ENCODE measurements around the gene NDUFS6.

The NDUFS6 gene

DNA sequence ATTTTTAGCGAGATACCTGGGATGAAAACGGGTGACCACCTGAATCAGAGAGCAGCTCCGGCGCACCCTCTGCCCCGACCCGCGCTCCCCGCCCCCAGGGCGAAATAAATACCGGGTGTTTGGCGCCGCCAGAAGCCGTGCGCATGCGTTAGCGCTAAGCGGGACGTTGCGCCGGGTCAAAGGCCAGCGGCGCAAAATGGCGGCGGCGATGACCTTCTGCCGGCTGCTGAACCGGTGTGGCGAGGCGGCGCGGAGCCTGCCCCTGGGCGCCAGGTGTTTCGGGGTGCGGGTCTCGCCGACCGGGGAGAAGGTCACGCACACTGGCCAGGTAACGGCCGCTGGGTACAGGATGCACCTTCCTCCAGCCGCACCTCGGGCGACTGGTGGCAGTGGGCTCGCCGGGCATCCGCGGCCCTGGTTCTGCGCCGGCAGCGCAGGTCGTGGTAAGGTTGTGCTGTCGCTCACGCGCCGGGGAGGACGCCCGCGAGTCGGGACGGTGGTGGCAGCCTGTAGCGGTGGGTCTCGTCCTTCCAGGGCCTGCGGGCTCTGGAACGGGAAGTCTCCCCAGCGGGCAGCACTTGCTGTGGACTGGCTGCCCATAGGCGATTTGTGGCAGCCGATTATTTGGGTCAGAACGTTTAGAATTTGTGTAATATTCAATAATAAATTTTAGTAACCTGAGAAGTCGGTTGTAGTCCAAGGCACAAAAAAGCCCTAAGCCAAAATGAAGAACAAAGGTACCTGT lies at the start of gene NDUFS6:
NDUFS6 (plus strand) TSS at position 186 of the 745 bp plus-strand sequence; CDS start at position 197, 11 bp downstream.
- in situ Hi-C loops (cut with MboI; ENCODE audit: low pct_unique_long_range_greater_than_20kb, low sequenced_read_pairs, unreplicated experiment), result no loop called here
- TF ChIP-seq CTCF (IDR thresholded peaks at IDR 0.05; ENCODE audit: extremely low read depth, insufficient read depth, missing control alignments), result no peak
- peak; percentile 89 for DNase-seq (ENCODE audit: low spot score)

- in situ Hi-C loops (cut with MboI; ENCODE audit: low pct_unique_long_range_greater_than_20kb, low sequenced_read_pairs, unreplicated experiment), result loop anchor here (25.0 kb wide), 1 partner anchor 260 kb away; no protein-coding TSS in a partner anchor
- no peak for TF ChIP-seq CTCF (IDR thresholded peaks at IDR 0.05; ENCODE audit: extremely low read depth, insufficient read depth, missing control alignments)
- no peak for DNase-seq (ENCODE audit: low spot score)
These were observed 49.1 kb upstream of the NDUFS6 start for GRCh38 chr5:1751864-1752822.

- in situ Hi-C loops (cut with MboI; ENCODE audit: low pct_unique_long_range_greater_than_20kb, low sequenced_read_pairs, unreplicated experiment), result loop anchor here (25.0 kb wide), 1 partner anchor 259 kb away; no protein-coding TSS in a partner anchor
- DNase-seq (ENCODE audit: low spot score), result no peak
- TF ChIP-seq CTCF (IDR thresholded peaks at IDR 0.05; ENCODE audit: extremely low read depth, insufficient read depth, missing control alignments), result no peak
These were observed 48.3 kb upstream of the NDUFS6 start for GRCh38 chr5:1752881-1753280.

DNA sequence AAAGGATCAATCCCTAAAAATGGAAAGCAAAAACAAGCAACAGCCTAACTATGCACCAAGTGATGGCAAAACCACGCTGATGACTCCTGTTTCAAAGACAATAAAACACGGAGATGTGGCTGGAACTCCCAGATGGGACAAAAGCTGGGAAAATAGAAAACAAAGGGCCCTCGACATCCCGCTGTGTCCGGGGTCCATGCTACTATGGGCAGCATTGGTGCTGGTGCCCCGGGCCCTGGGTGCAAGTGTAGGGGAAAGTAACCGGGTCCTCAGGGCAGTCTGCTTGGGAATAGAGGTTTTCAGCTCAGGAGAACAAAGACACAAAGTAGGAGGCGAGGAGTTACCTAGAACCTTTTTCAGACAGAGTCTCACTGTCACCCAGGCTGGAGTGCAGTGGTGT lies 47.7 kb upstream of the NDUFS6 start:
- TF ChIP-seq CTCF (IDR thresholded peaks at IDR 0.05; ENCODE audit: extremely low read depth, insufficient read depth, missing control alignments), result no peak
- no peak for DNase-seq (ENCODE audit: low spot score)
- in situ Hi-C loops (cut with MboI; ENCODE audit: low pct_unique_long_range_greater_than_20kb, low sequenced_read_pairs, unreplicated experiment), result loop anchor here (25.0 kb wide), 1 partner anchor 259 kb away; no protein-coding TSS in a partner anchor

DNA sequence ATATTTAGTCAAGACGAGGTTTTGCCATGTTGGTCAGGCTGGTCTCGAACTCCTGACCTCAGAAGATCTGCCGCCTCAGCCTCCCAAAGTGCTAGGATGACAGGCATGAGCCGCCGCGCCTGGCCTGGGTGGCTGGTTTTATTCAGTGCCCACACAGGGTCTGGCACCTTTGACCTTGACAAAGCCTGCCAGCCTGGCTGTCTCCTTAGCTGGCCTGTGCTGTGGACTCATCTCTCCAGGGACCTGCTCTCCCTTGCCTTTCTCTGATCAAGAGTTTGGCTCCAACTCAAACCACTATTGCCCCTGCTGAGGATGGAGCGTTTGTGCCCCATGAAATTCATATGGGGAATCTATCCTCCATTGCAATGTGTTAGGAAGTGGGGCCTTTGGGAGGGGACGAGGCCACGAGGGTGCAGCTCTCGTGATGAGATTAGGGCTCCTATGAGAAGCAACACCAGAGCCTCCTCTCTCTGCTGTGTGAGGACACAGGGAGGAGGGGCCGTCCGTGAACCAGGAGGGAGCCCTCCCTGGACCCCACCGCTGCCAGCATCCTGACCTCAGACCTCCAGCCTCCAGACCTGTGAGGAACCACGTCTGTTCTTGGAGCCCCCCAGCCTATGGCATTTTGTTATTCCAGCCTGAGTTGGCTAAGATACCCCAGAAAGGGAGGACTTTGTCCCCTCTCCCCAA lies 46.5 kb upstream of the NDUFS6 start:
- DNase-seq (ENCODE audit: low spot score), result no peak
- in situ Hi-C loops (cut with MboI; ENCODE audit: low pct_unique_long_range_greater_than_20kb, low sequenced_read_pairs, unreplicated experiment), result loop anchor here (25.0 kb wide), 1 partner anchor 258 kb away; no protein-coding TSS in a partner anchor
- TF ChIP-seq CTCF (IDR thresholded peaks at IDR 0.05; ENCODE audit: extremely low read depth, insufficient read depth, missing control alignments), result no peak
